22Rv1 (cell line): ENCODE results near the gene CTNND2.

Experiments used
- H3K27ac ChIP-seq: fragments of 450-650 bp; 2 replicates; pipeline ENCODE4 v1.5.1; 2017
- CTCF ChIP-seq: fragments of 450-650 bp; IDR thresholded peaks from 2 replicates; pipeline ENCODE4 v1.5.1; 2017; ENCODE audit warnings: mild to moderate bottlenecking
- ZFX ChIP-seq: fragments of 450-650 bp; IDR thresholded peaks from 2 replicates; pipeline ENCODE4 v1.6.1; 2017; ENCODE audit warnings: antibody characterized with exemption, borderline replicate concordance

CTNND2 gene

GRCh38 chr5:11289733-11290132 is 614.5 kb downstream of the CTNND2 start:
- no peak overlapping the region for H3K27ac ChIP-seq
- no peak for TF ChIP-seq ZFX
- TF ChIP-seq CTCF, result no peak

GRCh38 chr5:11289208-11289607 is 615.0 kb downstream of the CTNND2 start:
- TF ChIP-seq ZFX, result no peak
- TF ChIP-seq CTCF, result no peak
- no peak overlapping the region for H3K27ac ChIP-seq

GRCh38 chr5:11281842-11282241 is 622.4 kb downstream of the CTNND2 start:
- H3K27ac ChIP-seq, result no peak overlapping the region
- no peak for TF ChIP-seq CTCF
- TF ChIP-seq ZFX, result no peak

- TF ChIP-seq CTCF, result no peak
- TF ChIP-seq ZFX, result no peak
- no peak overlapping the region for H3K27ac ChIP-seq
These were observed 626.9 kb downstream of the CTNND2 start for GRCh38 chr5:11277323-11277722.

GRCh38 chr5:11273180-11273903 is 630.9 kb downstream of the CTNND2 start:
- no peak overlapping the region for H3K27ac ChIP-seq
- TF ChIP-seq CTCF (no peak), ZFX (no peak)

DNA sequence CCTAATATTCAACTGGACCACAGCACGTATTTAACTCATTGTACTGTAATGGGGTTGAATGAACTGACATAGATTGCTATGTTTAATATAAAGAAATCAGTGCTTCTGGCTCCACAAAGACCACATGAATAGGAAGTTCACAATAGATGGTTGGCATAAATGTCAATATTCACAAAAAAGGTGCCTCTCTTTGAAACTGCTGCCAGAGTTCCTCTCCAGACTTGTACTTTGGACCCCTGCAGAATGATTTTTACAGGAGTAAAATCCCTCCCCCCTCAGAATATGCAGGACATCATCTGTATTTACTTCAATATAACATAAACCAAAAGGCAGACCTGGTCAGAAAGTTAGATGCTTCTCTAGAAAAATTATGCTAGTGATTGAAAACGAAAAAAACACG is 634.7 kb downstream of the CTNND2 start:
- no peak overlapping the region for H3K27ac ChIP-seq
- TF ChIP-seq ZFX, result no peak
- TF ChIP-seq CTCF, result no peak

DNA sequence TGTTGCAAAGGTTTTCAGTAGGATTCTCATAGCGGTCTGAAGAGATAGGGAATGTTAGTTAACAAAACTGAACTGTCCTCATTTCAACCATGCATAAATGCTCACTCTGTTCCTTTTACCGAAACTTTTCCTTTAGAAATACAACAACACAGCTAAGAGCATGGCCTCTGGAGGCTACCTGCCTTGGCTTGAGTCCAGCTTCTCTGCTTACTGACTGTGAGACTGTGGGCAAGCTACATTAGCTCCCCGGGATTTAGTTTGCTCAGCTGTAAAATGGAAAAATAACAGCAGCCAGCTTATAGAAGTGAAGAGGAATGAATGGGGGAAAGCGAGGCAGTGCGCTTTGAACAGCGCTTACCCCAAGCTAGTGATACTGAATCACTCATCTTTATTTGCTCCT is 635.4 kb downstream of the CTNND2 start:
- H3K27ac ChIP-seq, result no peak overlapping the region
- TF ChIP-seq ZFX, result no peak
- TF ChIP-seq CTCF, result no peak
